ENCODE data around the gene POU2F1.

DNA sequence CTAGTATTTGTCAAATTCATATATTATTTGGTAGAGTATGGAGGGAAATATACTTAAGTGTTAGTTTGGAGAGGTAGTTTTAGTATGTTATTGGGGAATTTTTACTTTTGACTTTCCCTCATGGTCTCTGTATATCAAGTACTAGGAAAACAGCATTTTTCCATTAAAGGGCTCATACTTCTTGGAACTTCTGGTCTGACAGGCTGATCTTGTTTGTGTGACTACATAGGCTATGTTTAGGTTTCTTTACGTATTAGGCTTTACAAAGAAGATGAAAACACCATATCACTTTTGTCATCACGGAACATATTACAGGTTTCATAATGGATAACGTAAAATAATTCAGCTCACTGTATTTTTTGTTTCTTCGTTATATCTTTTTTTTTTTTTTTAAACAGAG lies 30.8 kb downstream of the POU2F1 start:
- TF ChIP-seq YY1 (IDR thresholded peaks at IDR 0.05; ENCODE audit: insufficient read depth, insufficient read length) (no peak), ZNF274 (IDR thresholded peaks at IDR 0.05; ENCODE audit: low read depth, low read length) (no peak)
